Epithelial cell of esophagus (primary cell): ENCODE data around the gene UBAC2.

Source experiments
- DNase-seq: peaks from one replicate; pipeline ENCODE4 v3.0.0; 2010; ENCODE audit warnings: low read depth
- H3K4me3 ChIP-seq: 2 replicates; pipeline ENCODE4 v1.5.1; 2011; ENCODE audit warnings: mild to moderate bottlenecking, low read length, control low read depth
- TF ChIP-seq, protein P1 (sequence below): IDR thresholded peaks from 2 replicates; pipeline ENCODE4 v1.5.1; 2011; ENCODE audit warnings: low read depth, mild to moderate bottlenecking, low read length, control low read depth, inconsistent platforms; ENCODE audit not compliant: insufficient read depth; ENCODE audit errors: missing control alignments

Gene UBAC2

DNA sequence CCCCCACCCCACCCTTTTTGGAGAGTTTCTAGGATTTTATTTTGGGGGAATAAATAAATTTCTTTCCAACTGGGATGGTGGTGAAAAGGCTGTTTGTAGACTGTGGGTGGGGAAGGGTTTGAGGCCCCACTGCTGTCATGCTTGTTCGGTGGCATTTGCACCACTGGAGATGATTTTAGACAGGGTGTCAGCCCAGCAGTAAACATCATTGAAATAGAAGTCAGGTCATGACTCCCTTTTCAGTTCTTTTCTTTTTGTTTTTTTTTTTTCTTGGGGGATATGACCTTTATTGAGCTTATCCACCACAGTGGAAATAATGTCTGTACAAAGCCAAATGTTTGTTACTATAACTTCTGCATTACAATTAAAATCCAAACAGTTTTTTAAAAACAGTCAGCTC, 14.1 kb downstream of the UBAC2 start:
- no peak for DNase-seq
- no peak overlapping the region for H3K4me3 ChIP-seq
- TF ChIP-seq, protein P1, sequence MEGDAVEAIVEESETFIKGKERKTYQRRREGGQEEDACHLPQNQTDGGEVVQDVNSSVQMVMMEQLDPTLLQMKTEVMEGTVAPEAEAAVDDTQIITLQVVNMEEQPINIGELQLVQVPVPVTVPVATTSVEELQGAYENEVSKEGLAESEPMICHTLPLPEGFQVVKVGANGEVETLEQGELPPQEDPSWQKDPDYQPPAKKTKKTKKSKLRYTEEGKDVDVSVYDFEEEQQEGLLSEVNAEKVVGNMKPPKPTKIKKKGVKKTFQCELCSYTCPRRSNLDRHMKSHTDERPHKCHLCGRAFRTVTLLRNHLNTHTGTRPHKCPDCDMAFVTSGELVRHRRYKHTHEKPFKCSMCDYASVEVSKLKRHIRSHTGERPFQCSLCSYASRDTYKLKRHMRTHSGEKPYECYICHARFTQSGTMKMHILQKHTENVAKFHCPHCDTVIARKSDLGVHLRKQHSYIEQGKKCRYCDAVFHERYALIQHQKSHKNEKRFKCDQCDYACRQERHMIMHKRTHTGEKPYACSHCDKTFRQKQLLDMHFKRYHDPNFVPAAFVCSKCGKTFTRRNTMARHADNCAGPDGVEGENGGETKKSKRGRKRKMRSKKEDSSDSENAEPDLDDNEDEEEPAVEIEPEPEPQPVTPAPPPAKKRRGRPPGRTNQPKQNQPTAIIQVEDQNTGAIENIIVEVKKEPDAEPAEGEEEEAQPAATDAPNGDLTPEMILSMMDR = no peak

DNA sequence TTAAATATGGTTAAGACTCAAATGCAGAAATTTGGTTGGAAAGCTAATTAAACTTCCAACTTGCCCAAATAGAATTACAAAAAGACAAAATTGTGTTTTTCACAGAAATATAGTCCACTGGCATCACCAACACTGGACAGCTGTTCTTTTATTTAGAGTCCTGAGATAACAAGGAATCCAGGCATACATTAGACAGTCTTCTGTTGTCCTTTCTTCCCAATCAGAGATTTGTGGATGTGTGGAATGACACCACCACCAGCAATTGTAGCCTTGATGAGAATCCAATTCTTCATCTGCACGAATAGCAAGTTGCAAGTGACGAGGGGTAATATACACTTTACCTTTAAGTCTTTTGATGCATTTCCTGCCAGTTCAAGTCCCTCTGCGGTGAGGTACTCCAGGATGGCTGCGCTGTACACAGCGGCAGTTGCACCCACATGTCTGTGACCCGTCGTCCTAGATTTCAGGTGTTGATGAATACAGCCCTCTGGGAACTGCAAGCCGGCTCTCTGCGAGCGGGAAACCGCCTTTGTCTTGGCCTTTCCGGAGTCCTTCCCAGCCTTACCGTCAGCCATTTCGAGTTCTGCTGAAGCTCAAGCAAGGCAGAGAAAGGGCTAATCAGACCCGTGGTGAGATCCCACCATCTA, 14.7 kb downstream of the UBAC2 start:
- no peak for DNase-seq
- H3K4me3 ChIP-seq = no peak overlapping the region
- TF ChIP-seq, protein P1 = no peak

DNA sequence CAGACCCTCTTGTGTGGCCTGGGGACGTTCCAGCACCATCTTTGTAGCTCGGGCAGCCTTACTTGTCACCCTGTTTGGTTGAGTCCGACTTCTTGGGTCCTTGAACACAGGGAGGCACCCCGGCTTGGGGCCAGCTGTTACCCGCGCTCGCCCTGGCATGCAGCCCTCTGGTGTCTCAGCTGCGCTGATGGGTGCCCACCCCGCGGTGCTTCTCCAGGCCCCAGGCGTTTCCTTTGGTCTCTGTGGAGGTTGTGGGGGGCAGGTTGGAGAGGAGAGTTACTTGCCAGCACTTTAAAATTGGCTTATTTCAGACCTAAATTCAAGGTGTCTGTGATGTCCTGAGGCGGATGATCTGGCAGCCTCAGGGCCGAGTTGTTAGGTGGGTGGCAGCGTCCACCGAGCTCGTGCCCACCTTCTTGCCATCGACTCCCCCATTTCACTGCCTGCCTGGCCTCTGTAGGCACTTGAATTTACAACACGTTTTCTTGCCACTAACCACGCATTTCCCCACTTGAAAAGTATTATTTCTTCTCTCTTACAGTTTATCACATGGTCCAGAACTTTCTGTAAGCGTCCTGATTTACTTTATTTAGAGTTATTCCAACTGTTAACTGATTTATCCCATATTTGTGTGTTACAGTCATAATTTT, 16.9 kb downstream of the UBAC2 start:
- no peak for DNase-seq
- TF ChIP-seq, protein P1 = no peak
- H3K4me3 ChIP-seq = no peak overlapping the region

DNA sequence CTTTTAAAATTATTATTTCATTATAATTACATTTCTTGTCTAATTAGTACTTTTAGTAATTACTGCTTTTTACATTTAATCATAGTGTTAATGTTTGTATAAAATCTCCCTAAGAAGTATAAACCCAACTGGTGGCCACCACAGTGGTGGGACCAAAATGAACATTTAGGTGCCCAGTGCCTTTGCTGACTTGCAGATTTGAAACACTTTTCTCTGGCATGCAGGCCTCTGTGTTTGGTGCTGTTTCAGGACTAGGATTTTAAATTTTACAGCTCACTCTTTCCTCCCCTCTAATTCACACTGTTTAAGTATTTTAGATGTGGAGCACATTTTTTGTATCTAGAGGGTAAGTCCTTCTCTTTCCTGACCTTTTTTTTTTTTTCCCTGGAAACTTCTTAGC, 17.5 kb downstream of the UBAC2 start:
- TF ChIP-seq, protein P1 = no peak
- no peak for DNase-seq
- H3K4me3 ChIP-seq = no peak overlapping the region

DNA sequence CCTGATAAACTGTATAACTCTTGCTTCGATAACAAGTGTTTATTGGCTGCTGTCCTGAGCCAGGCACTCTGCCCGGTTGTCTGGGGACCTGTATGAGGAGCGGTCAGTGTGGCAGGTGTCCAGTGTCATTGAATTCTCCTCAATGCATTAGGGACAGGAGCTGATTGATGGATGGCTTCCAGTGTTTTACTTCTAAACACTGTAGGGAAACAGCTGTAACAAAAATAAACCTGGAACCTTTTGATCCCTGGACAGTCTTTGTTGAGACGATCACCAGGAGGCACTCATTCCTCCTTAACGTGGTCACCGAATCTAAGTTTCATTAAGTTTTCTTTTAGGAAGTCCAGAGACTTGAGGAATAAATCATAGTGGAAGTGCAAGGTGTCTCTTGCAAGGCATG, 17.9 kb downstream of the UBAC2 start:
- TF ChIP-seq, protein P1 = no peak
- no peak for DNase-seq
- H3K4me3 ChIP-seq = no peak overlapping the region

DNA sequence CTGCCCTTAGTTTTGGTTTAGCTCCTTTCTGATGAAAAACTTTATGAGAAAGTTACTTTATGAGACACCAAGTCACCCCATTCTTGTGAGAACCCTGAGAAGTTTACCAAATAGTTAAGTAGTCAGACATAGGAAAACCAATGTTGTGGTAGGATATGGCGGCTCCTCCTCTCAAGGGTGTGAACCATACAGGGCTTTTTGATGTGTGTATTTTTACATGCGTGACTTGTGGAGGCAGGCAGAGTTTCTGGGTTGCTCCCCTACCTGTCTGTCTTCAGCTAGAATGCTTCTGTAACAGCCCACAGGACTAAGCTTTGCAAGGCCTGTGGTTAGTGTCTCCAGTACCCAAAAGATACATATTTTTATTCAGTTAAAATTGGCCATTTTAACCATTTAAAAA, 18.3 kb downstream of the UBAC2 start:
- no peak overlapping the region for H3K4me3 ChIP-seq
- TF ChIP-seq, protein P1 = no peak
- no peak for DNase-seq
